HG03060 (cell line): ENCODE data around the gene FTSJ1.
"Not testable (repeated sequence)": the region's sequence is repeated elsewhere in the genome, so short reads cannot be mapped to it uniquely, and the experiment has no call there.

ENCODE experiments used
- ATAC-seq: cut with Tn5 transposase; IDR thresholded peaks from one replicate; pipeline ENCODE4 v1.9.1; 2021; ENCODE audit warnings: low read depth, moderate number of reproducible peaks; ENCODE audit not compliant: unreplicated experiment

The FTSJ1 gene

DNA sequence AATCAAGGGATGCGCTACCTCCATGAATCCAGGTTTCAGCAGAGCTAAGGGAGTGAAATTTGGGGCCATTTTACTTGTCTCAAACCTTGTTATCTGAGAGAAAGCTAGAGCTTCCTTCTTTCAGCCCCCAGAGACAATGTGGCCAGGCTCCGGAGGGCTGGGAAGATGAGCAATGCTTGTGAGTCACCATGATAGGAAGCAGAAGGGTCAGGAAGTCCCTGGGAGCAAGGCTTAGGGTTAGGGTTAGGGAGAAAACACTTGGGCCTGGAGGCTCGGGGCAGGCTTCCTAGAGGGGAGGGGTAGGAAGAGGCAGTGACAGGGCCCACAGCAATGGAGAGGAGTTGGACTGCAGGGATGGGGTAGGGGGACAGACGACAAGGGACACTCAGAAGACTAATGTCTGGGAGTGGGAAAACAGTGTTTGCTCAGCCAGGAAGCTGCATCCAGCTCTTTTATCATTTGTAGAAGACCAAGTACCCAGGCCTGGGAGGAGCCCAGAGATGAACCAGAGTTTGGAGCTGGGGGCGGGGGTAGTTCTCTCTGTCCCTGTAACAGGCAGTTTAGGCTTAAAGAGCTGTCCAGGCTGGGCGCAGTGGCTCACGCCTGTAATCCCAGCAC is 16.4 kb downstream of the FTSJ1 start:
- ATAC-seq, result no peak

GRCh38 chrX:48493890-48494364 is 17.9 kb downstream of the FTSJ1 start:
- ATAC-seq, result no peak

DNA sequence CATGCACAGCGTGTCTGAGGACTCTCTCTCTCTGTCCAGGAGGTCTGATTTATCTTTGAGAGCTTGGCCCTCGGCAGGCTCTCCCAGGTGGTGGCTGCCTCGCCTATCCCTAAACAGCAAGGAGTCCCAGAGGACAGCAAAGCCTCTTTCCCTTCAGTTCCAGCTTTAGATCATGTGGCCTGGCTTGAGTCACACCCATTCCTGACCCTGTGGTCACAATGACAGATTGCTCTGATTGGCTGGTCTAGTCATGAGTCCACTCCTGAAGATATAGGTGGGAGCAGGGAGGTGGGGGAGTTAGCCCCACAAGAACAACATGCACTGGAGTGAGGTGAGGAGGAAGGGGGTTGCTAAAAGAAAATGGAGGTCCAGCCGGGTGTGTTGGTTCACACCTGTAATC is 20.7 kb downstream of the FTSJ1 start:
- ATAC-seq, result no peak

- ATAC-seq, result no peak
These were observed 21.9 kb downstream of the FTSJ1 start for GRCh38 chrX:48497871-48498270.

GRCh38 chrX:48498374-48498809 is 22.4 kb downstream of the FTSJ1 start:
- ATAC-seq, result no peak

GRCh38 chrX:48504261-48504660 is 28.3 kb downstream of the FTSJ1 start:
- ATAC-seq, result no peak

GRCh38 chrX:48505481-48505880 is 29.5 kb downstream of the FTSJ1 start:
- no peak for ATAC-seq

- no peak for ATAC-seq
These were observed 31.2 kb downstream of the FTSJ1 start for GRCh38 chrX:48507246-48507645.

DNA sequence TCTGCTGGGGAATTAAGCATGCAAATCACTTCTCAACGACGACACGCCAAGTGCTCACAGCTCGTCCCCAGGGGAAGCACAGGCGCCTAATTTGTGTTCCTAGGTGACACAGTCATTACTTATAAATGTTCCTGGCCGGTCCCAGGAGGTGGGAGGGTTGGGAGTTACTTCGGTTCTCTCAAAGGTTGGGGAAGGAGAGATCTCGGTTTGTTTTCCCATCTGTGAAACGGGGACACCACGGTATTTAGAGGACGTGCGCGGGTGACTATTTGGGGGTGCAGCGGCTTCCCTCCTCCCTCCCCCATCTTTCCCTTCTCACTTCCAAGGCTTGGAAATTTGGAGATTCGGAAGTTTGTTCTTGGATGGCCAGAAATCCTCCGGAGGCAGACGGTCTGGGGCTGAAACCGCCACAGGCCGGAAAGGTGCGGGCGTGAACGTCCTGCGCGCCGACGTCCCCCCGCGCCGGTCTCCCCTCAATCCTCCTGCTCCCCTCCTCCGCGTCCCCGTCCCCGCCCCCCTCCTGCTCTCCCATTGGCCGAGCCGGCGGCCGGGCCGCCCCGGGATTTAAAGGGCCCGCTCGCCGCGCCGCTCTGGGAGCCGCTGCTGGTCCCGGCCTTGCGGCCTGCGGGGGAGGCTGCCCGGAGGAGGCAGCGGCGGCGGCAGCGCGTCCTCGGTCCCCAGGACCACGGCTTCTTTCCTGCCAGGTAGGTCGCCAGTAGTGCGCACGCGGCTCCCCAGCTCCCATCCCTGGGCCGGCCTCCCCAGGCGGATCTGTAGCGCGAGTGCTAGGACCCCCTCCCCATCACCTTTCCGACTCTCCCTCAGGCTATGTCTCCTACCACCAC is 32.6 kb downstream of the FTSJ1 start, which contains the start of gene PORCN:
PORCN (plus strand) TSS at position 593 of the 845 bp plus-strand sequence. CDS start 829 bp downstream, outside the sequence.
- ATAC-seq, result no peak

DNA sequence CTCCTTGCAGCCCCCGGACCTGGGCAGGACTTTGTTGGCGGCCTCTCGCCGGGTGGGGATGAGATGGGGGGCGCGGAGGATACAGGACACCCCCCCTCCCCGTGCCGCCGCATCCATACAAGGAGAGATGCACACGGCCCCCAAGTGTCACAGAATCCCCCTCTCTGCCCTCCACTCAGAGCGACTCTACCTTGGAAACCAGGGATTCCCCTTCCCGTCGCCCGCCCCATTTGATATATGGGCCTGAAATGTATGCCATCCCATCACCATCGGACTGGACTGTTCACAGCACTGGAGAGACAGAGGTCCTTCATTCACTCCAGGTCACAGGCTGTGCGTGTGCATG is 33.2 kb downstream of the FTSJ1 start:
- no peak for ATAC-seq

DNA sequence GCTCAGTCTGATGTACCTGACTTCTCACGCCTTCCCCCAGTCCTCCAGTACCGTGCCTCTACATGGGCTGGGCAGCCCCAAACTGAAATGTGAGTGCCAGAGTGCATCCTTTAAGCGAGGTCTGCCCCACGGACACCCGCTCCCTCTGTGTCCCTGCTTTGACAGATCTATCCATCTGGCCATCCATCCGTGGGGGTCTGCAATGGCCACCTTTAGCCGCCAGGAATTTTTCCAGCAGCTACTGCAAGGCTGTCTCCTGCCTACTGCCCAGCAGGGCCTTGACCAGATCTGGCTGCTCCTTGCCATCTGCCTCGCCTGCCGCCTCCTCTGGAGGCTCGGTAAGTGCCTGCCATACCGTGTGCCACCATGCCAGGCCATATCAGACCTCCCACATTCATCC is 33.6 kb downstream of the FTSJ1 start:
- ATAC-seq, result no peak

DNA sequence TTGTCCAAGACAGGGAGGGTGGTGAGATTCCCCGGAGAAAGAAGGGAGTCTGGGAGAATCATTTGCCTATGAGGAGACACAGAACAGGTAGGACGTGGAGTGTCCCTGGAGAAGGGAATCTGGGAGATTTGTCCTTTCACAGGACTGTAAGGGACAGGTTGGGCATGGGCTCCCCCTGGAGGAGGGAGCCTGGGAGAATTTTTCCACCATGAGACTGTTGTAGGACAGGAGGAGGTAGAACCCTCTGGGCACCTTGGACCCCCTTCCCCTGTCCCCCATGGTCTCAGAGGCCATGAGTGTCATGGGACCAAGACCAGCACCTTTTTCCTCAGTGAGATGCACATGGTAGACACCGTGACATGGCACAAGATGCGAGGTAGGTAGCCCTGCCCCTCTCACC is 35.6 kb downstream of the FTSJ1 start:
- no peak for ATAC-seq

DNA sequence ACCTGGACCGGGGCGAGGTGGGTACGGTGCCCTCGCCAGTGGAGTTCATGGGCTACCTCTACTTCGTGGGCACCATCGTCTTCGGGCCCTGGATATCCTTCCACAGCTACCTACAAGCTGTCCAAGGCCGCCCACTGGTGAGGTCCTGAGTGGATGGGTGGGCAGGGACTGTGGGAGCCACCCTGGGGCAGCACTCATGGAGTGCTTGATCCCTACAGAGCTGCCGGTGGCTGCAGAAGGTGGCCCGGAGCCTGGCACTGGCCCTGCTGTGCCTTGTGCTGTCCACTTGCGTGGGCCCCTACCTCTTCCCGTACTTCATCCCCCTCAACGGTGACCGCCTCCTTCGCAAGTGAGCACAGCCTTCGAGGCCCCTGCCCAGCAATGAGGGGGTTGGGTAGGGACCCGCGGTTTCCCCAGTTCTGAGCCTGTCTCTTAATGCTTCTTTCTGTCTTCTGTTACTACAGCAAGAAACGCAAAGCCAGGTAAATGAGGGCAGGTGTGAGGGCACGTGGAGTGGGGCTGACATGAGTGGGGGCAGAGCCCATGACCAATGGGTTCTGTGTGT is 36.5 kb downstream of the FTSJ1 start:
- ATAC-seq, result no peak

- no peak for ATAC-seq
These were observed 37.7 kb downstream of the FTSJ1 start for GRCh38 chrX:48513670-48514069.

DNA sequence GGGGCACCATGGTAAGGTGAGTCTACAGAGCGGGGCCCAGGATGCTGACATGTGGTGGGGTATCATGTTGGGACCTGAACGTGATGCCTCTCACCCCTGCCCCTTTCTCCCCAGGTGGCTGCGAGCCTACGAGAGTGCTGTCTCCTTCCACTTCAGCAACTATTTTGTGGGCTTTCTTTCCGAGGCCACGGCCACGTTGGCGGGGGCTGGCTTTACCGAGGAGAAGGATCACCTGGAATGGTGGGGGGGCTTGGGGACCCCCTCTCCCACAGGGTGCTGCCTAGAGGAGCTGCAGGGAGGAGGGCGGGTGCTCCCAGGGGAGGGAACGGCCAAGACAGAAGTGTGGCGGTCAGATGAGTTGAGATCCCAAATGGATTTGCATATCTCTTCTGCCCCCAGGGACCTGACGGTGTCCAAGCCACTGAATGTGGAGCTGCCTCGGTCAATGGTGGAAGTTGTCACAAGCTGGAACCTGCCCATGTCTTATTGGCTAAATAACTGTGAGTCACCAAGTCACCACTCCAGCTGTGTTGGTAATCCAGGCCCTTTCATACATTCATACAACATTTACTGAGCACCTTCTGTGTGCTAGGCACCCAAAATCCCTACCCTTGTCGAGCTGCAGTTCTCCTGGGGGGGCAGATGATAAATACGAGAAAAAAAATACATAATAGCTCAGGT is 38.3 kb downstream of the FTSJ1 start:
- ATAC-seq, result no peak

- no peak for ATAC-seq
These were observed 39.0 kb downstream of the FTSJ1 start for GRCh38 chrX:48514868-48515460.

DNA sequence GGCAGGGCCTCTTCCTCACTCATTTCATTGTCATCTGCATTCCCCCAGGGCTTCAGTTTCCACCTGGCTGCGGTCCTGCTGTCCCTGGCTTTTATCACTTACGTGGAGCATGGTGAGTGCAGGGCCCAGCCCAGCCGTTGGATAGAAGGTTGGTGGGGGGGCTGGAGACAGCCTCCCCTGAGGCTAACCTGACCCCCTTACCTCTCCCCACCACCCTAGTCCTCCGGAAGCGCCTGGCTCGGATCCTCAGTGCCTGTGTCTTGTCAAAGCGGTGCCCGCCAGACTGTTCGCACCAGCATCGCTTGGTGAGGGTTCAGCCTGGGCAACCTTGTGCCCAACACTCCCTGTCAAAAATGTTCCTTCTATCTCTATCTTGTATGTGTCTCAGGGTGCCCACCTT is 39.8 kb downstream of the FTSJ1 start:
- ATAC-seq, result no peak

DNA sequence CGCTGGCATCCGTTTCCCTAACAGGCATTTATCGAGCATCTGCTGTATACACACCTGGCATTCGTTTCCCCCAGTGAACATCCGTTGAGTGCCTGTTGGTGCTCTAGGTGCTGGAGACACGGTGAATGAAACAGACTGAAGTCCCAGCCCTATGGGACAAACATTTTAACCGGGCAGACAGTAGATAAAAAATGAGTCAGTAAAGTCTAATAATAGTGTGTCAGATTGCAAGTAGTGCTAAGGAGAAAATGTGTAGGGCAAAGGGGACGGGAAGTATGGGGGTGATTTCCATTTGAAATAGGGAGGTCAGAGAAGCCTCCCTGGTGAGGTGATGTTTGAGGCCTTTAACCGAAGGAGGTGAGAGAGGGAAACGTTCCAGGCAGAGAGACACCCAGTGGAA is 40.3 kb downstream of the FTSJ1 start:
- ATAC-seq, result no peak

GRCh38 chrX:48516987-48517386 is 41.0 kb downstream of the FTSJ1 start:
- no peak for ATAC-seq

- ATAC-seq, result not testable (repeated sequence)
These were observed 43.5 kb downstream of the FTSJ1 start for GRCh38 chrX:48519481-48519880.

GRCh38 chrX:48520455-48520854 is 44.5 kb downstream of the FTSJ1 start:
- no peak for ATAC-seq
